Measurements from ENCODE around the gene AGTPBP1. TPM values are rescaled to one million over a fixed set of nuclear protein-coding genes. Genes with fewer than 3 reads are reported as not detected.

The AGTPBP1 gene, protein sequence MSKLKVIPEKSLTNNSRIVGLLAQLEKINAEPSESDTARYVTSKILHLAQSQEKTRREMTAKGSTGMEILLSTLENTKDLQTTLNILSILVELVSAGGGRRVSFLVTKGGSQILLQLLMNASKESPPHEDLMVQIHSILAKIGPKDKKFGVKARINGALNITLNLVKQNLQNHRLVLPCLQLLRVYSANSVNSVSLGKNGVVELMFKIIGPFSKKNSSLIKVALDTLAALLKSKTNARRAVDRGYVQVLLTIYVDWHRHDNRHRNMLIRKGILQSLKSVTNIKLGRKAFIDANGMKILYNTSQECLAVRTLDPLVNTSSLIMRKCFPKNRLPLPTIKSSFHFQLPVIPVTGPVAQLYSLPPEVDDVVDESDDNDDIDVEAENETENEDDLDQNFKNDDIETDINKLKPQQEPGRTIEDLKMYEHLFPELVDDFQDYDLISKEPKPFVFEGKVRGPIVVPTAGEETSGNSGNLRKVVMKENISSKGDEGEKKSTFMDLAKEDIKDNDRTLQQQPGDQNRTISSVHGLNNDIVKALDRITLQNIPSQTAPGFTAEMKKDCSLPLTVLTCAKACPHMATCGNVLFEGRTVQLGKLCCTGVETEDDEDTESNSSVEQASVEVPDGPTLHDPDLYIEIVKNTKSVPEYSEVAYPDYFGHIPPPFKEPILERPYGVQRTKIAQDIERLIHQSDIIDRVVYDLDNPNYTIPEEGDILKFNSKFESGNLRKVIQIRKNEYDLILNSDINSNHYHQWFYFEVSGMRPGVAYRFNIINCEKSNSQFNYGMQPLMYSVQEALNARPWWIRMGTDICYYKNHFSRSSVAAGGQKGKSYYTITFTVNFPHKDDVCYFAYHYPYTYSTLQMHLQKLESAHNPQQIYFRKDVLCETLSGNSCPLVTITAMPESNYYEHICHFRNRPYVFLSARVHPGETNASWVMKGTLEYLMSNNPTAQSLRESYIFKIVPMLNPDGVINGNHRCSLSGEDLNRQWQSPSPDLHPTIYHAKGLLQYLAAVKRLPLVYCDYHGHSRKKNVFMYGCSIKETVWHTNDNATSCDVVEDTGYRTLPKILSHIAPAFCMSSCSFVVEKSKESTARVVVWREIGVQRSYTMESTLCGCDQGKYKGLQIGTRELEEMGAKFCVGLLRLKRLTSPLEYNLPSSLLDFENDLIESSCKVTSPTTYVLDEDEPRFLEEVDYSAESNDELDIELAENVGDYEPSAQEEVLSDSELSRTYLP
- total RNA-seq = 10 to 100 TPM; 16.2 to 16.7 TPM

DNA sequence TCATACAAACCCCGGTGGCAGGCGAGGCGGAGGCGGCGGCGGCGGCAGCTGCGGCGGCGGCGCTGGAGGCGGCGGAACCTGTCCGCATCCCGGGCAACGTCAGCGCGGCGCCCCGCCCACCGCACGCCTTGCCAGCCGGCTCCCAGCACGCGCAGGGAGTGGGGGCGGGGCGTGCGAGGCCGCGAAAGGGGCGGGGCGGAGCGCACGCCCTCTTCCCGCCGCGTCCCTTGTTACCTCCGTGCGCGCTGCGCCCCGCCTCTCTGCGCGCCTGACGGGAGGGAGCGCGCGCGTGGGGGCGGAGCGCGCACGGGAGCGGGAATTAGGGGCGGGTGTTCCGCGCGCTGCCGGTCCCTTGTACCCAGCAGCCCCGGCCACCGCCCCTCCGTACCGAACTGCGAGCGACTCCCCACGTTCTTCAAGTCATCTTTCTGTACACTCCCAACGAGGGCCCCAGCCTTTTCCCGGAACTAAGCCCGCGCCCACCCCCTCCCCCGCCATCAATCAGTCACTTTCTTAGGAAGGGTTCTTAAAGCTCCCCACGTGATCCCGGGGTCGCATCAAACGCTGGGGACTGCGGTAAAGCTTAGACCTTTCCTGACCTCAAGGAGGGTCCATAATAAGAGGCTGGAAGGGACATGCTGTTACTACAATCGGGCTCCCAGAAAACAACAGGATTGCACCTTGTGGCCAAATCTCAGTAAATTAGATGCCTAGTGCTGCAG lies at the start of gene AGTPBP1:
Gene AGTPBP1, minus strand, starts transcription at position 80 of the 722 bp plus-strand sequence. CDS start 29,421 bp downstream, outside the sequence.

Other genes starting within 250 kb of the AGTPBP1 start
- 10 to 100 TPM; 17.9 to 19.3 TPM for gene NAA35, start 199.2 kb upstream of the AGTPBP1 start, total RNA-seq

All from melanocyte of skin (primary cell).